ENCODE data around the gene CTSW. TPM values are rescaled to one million over a fixed set of nuclear protein-coding genes. Genes with fewer than 3 reads are reported as not detected.
"Not testable (repeated sequence)": the region's sequence is repeated elsewhere in the genome, so short reads cannot be mapped to it uniquely, and the experiment has no call there.

The CTSW gene
- total RNA-seq, 2 donors from 2014 or later: 0.33 to 0.78 TPM

GRCh38 chr11:65843811-65844210 is 35.8 kb upstream of the CTSW start:
- Histone ChIP-seq H3K27ac (no peak overlapping the region), H3K36me3 (replicated peaks in 1 of 2; ENCODE audit: insufficient read depth in 1 of 2, low read depth in 2 of 2) (no peaks in the 10 kb centered on the region), H3K9me3 (no peaks in the 10 kb centered on the region), H3K4me3 (no peak overlapping the region), H3K4me1 (no peaks in the 10 kb centered on the region), H3K27me3 (no peaks in the 10 kb centered on the region)
- no peak for DNase-seq
- 76 to 85% methylated on average over 3 of the region's 3 CpGs for WGBS, 2 donors
- no peak for ATAC-seq
- TF ChIP-seq, protein P1, sequence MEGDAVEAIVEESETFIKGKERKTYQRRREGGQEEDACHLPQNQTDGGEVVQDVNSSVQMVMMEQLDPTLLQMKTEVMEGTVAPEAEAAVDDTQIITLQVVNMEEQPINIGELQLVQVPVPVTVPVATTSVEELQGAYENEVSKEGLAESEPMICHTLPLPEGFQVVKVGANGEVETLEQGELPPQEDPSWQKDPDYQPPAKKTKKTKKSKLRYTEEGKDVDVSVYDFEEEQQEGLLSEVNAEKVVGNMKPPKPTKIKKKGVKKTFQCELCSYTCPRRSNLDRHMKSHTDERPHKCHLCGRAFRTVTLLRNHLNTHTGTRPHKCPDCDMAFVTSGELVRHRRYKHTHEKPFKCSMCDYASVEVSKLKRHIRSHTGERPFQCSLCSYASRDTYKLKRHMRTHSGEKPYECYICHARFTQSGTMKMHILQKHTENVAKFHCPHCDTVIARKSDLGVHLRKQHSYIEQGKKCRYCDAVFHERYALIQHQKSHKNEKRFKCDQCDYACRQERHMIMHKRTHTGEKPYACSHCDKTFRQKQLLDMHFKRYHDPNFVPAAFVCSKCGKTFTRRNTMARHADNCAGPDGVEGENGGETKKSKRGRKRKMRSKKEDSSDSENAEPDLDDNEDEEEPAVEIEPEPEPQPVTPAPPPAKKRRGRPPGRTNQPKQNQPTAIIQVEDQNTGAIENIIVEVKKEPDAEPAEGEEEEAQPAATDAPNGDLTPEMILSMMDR (IDR thresholded peaks at IDR 0.05): no peak
- TF ChIP-seq POLR2A (IDR thresholded peaks at IDR 0.05): no peak
- intact Hi-C loops (cut with DNase I): no loop called here

GRCh38 chr11:65844231-65844872 is 35.3 kb upstream of the CTSW start:
- TF ChIP-seq, protein P1 (IDR thresholded peaks at IDR 0.05): no peak
- TF ChIP-seq POLR2A (IDR thresholded peaks at IDR 0.05): no peak
- WGBS, 2 donors: 65 to 75% methylated on average over 10 of the region's 10 CpGs
- no peaks in the 10 kb centered on the region for H3K36me3 ChIP-seq (replicated peaks in 1 of 2; ENCODE audit: insufficient read depth in 1 of 2, low read depth in 2 of 2)
- DNase-seq: no peak
- H3K4me1 ChIP-seq: no peaks in the 10 kb centered on the region
- intact Hi-C loops (cut with DNase I): no loop called here
- no peak for ATAC-seq
- no peaks in the 10 kb centered on the region for H3K9me3 ChIP-seq
- no peak overlapping the region for H3K27ac ChIP-seq
- H3K4me3 ChIP-seq: no peak overlapping the region
- H3K27me3 ChIP-seq: no peaks in the 10 kb centered on the region

DNA sequence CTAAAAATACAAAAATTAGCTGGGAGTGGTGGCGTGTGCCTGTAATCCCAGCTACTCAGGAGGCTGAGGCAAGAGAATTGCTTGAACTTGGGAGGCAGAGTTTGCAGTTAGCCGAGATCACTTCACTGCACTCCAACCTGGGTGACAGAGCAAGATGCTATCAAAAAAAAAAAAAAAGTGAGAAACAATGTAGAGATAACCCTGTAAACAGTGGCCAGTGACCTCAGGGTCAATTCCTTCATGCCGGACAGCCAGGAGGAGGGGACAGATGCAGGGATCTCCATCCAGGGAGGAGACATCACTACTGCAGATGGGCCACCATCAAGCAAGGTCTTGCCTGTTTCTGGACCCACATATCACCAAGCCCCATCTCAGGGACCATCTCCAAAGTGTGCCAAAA is 31.9 kb upstream of the CTSW start:
- Histone ChIP-seq H3K36me3 (replicated peaks in 1 of 2; ENCODE audit: insufficient read depth in 1 of 2, low read depth in 2 of 2) (peaks cover 0 to 4% of the 10 kb centered on the region in 2 donors), H3K27me3 (no peaks in the 10 kb centered on the region), H3K4me3 (no peak overlapping the region), H3K4me1 (no peaks in the 10 kb centered on the region), H3K9me3 (no peaks in the 10 kb centered on the region), H3K27ac (no peak overlapping the region)
- ATAC-seq (no peak), DNase-seq (no peak)
- intact Hi-C loops (cut with DNase I): no loop called here
- 74 to 85% methylated on average over 3 of the region's 3 CpGs for WGBS, 2 donors
- no peak for TF ChIP-seq POLR2A (IDR thresholded peaks at IDR 0.05)
- TF ChIP-seq, protein P1 (IDR thresholded peaks at IDR 0.05): no peak

DNA sequence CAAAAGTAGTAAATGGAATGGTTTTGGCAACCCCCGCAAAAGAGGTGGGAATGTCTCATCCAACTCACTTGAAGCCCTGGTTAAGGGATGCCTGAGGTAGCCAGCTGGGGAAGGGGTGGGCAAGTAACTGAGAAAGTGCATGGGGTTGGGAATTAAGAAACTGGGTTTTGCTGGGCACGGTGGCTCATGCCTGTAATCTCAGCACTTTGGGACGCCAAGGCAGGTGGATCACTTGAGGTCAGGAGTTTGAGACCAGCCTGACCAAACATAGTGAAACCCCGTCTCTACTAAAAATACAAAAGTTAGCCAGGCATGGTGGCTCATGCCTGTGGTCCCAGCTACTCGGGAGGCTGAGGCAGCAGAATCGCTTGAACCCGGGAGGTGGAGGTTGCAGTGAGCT is 30.9 kb upstream of the CTSW start:
- H3K27ac ChIP-seq; intact Hi-C loops (cut with DNase I); H3K4me1 ChIP-seq; H3K36me3 ChIP-seq (replicated peaks in 1 of 2; ENCODE audit: insufficient read depth in 1 of 2, low read depth in 2 of 2); H3K9me3 ChIP-seq; ATAC-seq; H3K4me3 ChIP-seq; DNase-seq; H3K27me3 ChIP-seq: not testable (repeated sequence)
- WGBS, 2 donors: 52 to 65% methylated on average over 7 of the region's 7 CpGs

DNA sequence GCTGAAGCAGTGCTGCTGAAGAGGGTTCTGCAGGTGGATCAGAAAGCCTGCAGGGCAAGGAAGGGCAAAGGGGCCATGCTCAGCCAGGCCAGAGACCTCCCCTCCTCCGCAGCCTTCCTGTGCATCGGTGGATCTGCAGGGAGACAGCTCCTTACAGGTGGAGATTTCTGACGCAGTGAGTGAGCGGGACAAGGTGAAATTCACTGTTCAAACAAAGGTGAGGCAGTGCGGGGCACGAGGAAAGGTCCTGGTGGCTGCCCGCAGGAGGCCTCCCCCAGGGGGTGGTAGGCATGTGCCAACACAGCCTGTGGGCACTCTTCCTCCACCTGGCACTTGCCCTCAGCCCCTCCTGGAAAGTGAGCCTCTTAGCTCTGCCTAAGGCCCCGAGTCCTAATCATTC is 30.3 kb upstream of the CTSW start:
- Histone ChIP-seq H3K4me3 (no peak overlapping the region), H3K4me1 (no peaks in the 10 kb centered on the region), H3K27ac (no peak overlapping the region), H3K36me3 (replicated peaks in 1 of 2; ENCODE audit: insufficient read depth in 1 of 2, low read depth in 2 of 2) (peaks cover 0 to 9% of the 10 kb centered on the region in 2 donors), H3K27me3 (no peaks in the 10 kb centered on the region), H3K9me3 (no peaks in the 10 kb centered on the region)
- WGBS, 2 donors: 46 to 63% methylated on average over 6 to 7 of the region's 8 CpGs
- intact Hi-C loops (cut with DNase I): no loop called here
- ATAC-seq: no peak
- TF ChIP-seq POLR2A (IDR thresholded peaks at IDR 0.05): no peak
- DNase-seq: no peak

GRCh38 chr11:65849771-65850216 is 29.8 kb upstream of the CTSW start:
- Histone ChIP-seq H3K4me1 (no peaks in the 10 kb centered on the region), H3K27me3 (no peaks in the 10 kb centered on the region), H3K27ac (no peak overlapping the region), H3K36me3 (replicated peaks in 1 of 2; ENCODE audit: insufficient read depth in 1 of 2, low read depth in 2 of 2) (peaks cover under 1 to 14% of the 10 kb centered on the region in 2 donors), H3K4me3 (no peak overlapping the region), H3K9me3 (no peaks in the 10 kb centered on the region)
- TF ChIP-seq, protein P1 (IDR thresholded peaks at IDR 0.05): no peak
- TF ChIP-seq POLR2A (IDR thresholded peaks at IDR 0.05): no peak
- DNase-seq: no peak
- intact Hi-C loops (cut with DNase I): no loop called here
- no peak for ATAC-seq
- 46 to 53% methylated on average over 9 to 16 of the region's 16 CpGs for WGBS, 2 donors
